ENCODE data around the gene KLF11.

DNA sequence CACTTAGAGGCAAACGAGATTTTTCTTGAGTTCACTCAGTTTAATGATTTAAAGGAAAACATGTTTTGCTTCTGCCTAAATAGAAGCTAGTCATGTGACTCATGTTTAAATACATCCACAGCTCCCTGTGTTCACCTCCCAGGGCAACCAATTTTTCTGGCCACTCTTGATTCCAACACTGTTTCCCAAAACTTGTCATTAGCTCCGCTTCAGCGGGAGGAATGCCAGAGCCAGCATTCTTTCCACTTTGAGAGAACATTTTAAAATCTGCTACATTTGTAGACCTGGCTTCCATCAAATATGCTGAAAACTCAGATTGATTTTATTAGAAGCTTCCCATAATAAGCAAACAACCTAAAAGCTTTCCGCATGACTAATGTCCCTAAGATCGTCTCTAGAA is 39.7 kb downstream of the KLF11 start:
- TF ChIP-seq CTCF (IDR thresholded peaks at IDR 0.05) (no peak), POLR2AphosphoS5 (IDR thresholded peaks at IDR 0.05) (no peak)

Measured in upper lobe of left lung (tissue), 4 donors.